ENCODE results near the gene CREB3L2. TPM values are rescaled to one million over a fixed set of nuclear protein-coding genes. Genes with fewer than 3 reads are reported as not detected.
A peak's percentile ranks its signal among the peaks of the same experiment; 100 is the strongest.

Gene CREB3L2
- total and polyA plus RNA-seq, 7 donors, result 2.2 to 14.7 (median 6.7) TPM

GRCh38 chr7:137956183-137956582, 45.7 kb downstream of the CREB3L2 start:
- intact Hi-C loops (cut with DNase I), result loop anchor here in 1 of 2 donors (5.0 kb wide), 1 partner anchor 41 kb away; no protein-coding TSS in a partner anchor
- Histone ChIP-seq H3K9me3 (no peaks in the 10 kb centered on the region), H3K27me3 (ENCODE audit: insufficient read depth in 3 of 3, low read length in 2 of 3) (no peaks in the 10 kb centered on the region), H3K27ac (no peak overlapping the region), H3K4me3 (no peak overlapping the region), H3K4me1 (peaks cover 12% of the 10 kb centered on the region), H3K36me3 (ENCODE audit: insufficient read depth in 1 of 2, low read depth in 1 of 2) (no peaks in the 10 kb centered on the region)
- no peak for TF ChIP-seq CTCF (IDR thresholded peaks at IDR 0.05)
- DNase-seq (no peak), ATAC-seq (no peak)
- WGBS, 3 donors, result 29 to 39% (median 37%) methylated on average over 5 of the region's 5 CpGs

- intact Hi-C loops (cut with DNase I), result loop anchor here in 1 of 2 donors (5.0 kb wide), 1 partner anchor 43 kb away; no protein-coding TSS in a partner anchor
- H3K27ac ChIP-seq, result no peak overlapping the region
- H3K4me3 ChIP-seq, result no peak overlapping the region
- H3K4me1 ChIP-seq, result peaks cover 12% of the 10 kb centered on the region
- TF ChIP-seq CTCF (IDR thresholded peaks at IDR 0.05), result no peak
- WGBS, 3 donors, result 47 to 70% (median 65%) methylated on average over 2 of the region's 2 CpGs
- no peaks in the 10 kb centered on the region for H3K36me3 ChIP-seq (ENCODE audit: insufficient read depth in 1 of 2, low read depth in 1 of 2)
- no peaks in the 10 kb centered on the region for H3K27me3 ChIP-seq (ENCODE audit: insufficient read depth in 3 of 3, low read length in 2 of 3)
- ATAC-seq, result no peak
- no peaks in the 10 kb centered on the region for H3K9me3 ChIP-seq
- no peak for DNase-seq
Observed at GRCh38 chr7:137954614-137955013, 47.3 kb downstream of the CREB3L2 start.

GRCh38 chr7:137953665-137954470, 48.0 kb downstream of the CREB3L2 start:
- H3K4me3 ChIP-seq, result no peak overlapping the region
- no peak overlapping the region for H3K27ac ChIP-seq
- ATAC-seq (no peak), DNase-seq (no peak)
- no peaks in the 10 kb centered on the region for H3K27me3 ChIP-seq (ENCODE audit: insufficient read depth in 3 of 3, low read length in 2 of 3)
- 51 to 57% (median 54%) methylated on average over 6 of the region's 6 CpGs for WGBS, 3 donors
- no peak for TF ChIP-seq CTCF (IDR thresholded peaks at IDR 0.05)
- intact Hi-C loops (cut with DNase I), result no loop called here
- H3K36me3 ChIP-seq (ENCODE audit: insufficient read depth in 1 of 2, low read depth in 1 of 2), result no peaks in the 10 kb centered on the region
- H3K9me3 ChIP-seq, result no peaks in the 10 kb centered on the region
- H3K4me1 ChIP-seq, result peaks cover 16% of the 10 kb centered on the region

- H3K27ac ChIP-seq, result no peak overlapping the region
Observed at GRCh38 chr7:137953043-137953664, 48.7 kb downstream of the CREB3L2 start.

More at GRCh38 chr7:137953043-137953664, 48.7 kb downstream of the CREB3L2 start:
- DNase-seq, result no peak
- 46 to 62% (median 52%) methylated on average over 8 of the region's 8 CpGs for WGBS, 3 donors
- Histone ChIP-seq H3K9me3 (no peaks in the 10 kb centered on the region), H3K27me3 (ENCODE audit: insufficient read depth in 3 of 3, low read length in 2 of 3) (no peaks in the 10 kb centered on the region), H3K4me1 (peaks cover 16% of the 10 kb centered on the region), H3K36me3 (ENCODE audit: insufficient read depth in 1 of 2, low read depth in 1 of 2) (no peaks in the 10 kb centered on the region), H3K4me3 (no peak overlapping the region)
- TF ChIP-seq CTCF (IDR thresholded peaks at IDR 0.05), result no peak
- intact Hi-C loops (cut with DNase I), result no loop called here
- ATAC-seq, result peak in 1 of 4 donors; percentile 18

All from psoas muscle (tissue), 8 donors.